Calu3 (cell line): ENCODE measurements around the gene GTPBP4. TPM values are rescaled to one million over a fixed set of nuclear protein-coding genes. Genes with fewer than 3 reads are reported as not detected.

Source experiments
- BruUV-seq: library from RNA; stranded (reverse); fragments of 400-500 nt; replicated peaks from 2 replicates; lab custom pipeline; 2021; lab: Mats Ljungman, UMichigan
- CTCF ChIA-PET: fragments of 300-600 bp; sonication (Branson Sonifier 250); formaldehyde crosslinking; loops from one replicate; lab custom pipeline; 2022; ENCODE audit warnings: antibody characterized with exemption; lab: Charles Lee
- DNase-seq: peaks from one replicate; pipeline ENCODE4 v3.0.0; 2022
- H3K27ac Mint-ChIP-seq: one replicate; pipeline ENCODE4 v1.8.0; 2022; ENCODE audit warnings: mixed read lengths; ENCODE audit not compliant: unreplicated experiment
- H3K27me3 Mint-ChIP-seq: one replicate; pipeline ENCODE4 v1.8.0; 2022; ENCODE audit warnings: mixed read lengths; ENCODE audit not compliant: unreplicated experiment
- H3K36me3 Mint-ChIP-seq: one replicate; pipeline ENCODE4 v1.8.0; 2022; ENCODE audit warnings: mild to moderate bottlenecking, moderate library complexity, mixed read lengths; ENCODE audit not compliant: insufficient read depth, unreplicated experiment
- H3K4me1 Mint-ChIP-seq: one replicate; pipeline ENCODE4 v1.8.0; 2022; ENCODE audit warnings: mild to moderate bottlenecking, low read depth, mixed read lengths; ENCODE audit not compliant: unreplicated experiment
- H3K4me3 Mint-ChIP-seq: one replicate; pipeline ENCODE4 v1.8.0; 2022; ENCODE audit warnings: mild to moderate bottlenecking, low read depth, moderate library complexity, mixed read lengths; ENCODE audit not compliant: unreplicated experiment
- H3K9me3 Mint-ChIP-seq: one replicate; pipeline ENCODE4 v1.8.0; 2022; ENCODE audit warnings: low read depth, mixed read lengths; ENCODE audit not compliant: unreplicated experiment
- intact Hi-C: fragments of 100-400 bp; cut with micrococcal nuclease; formaldehyde crosslinking; loops from one replicate; pipeline ENCODE4 v1.10.0; 2022; ENCODE audit not compliant: unreplicated experiment
- total RNA-seq: library from RNA; stranded (reverse); gene quantifications from 2 replicates; pipeline ENCODE4 v1.2.3, GENCODE V29; 2022
- TF ChIP-seq, protein P1 (sequence below): fragments of 200-600 bp; IDR thresholded peaks from one replicate; pipeline ENCODE4 v1.8.0; 2022; ENCODE audit warnings: antibody characterized with exemption; ENCODE audit not compliant: unreplicated experiment

Gene GTPBP4
- total RNA-seq, 1 experiment from 2014 or later, result 123 TPM

DNA sequence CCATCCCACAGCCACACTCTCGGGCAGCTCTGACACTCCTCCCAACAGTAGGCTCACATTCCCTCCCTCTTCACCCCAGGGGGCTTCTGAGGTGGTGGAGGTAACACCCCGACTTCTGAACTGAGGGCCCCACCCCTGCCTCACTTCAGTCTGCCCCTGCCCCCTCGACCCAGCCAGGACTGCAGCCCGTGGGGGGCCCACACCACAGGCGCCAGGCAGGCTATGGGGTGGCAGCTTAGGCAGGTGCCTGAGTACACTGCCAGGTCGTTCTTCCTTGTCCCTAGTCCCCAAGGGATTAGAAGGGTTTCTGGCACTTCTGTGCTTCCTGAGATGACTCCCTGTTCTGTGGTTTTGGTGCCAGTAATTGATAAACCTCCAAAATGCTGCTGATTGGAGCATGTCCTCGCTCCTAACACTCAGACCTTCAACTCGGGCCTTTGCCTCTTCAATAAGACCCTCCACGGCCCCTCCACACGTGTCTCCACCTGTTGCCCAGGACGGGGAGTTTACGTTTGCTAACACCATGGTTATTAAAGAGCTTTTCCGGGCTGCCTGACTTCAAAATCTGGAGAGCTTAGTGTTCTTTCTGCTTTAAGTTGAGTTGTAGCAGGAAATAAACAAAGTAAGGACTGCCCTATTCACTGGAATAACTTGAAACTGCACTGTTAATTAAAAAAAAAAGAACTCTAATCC lies 33.0 kb upstream of the GTPBP4 start:
- H3K4me1 Mint-ChIP-seq, result no peaks in the 10 kb centered on the region
- CTCF ChIA-PET, result interaction anchor here (0.7 kb wide), 1 partner anchor 886 kb away, joined by 3 read pairs; no protein-coding TSS in a partner anchor
- peaks cover 32% of the 10 kb centered on the region for H3K27me3 Mint-ChIP-seq
- BruUV-seq, result no TSS peak
- no peak overlapping the region for H3K27ac Mint-ChIP-seq
- no peak overlapping the region for H3K4me3 Mint-ChIP-seq
- H3K36me3 Mint-ChIP-seq, result no peaks in the 10 kb centered on the region
- H3K9me3 Mint-ChIP-seq, result peaks cover 5% of the 10 kb centered on the region
- intact Hi-C loops, result no loop called here
- no peak for DNase-seq
- TF ChIP-seq, protein P1, sequence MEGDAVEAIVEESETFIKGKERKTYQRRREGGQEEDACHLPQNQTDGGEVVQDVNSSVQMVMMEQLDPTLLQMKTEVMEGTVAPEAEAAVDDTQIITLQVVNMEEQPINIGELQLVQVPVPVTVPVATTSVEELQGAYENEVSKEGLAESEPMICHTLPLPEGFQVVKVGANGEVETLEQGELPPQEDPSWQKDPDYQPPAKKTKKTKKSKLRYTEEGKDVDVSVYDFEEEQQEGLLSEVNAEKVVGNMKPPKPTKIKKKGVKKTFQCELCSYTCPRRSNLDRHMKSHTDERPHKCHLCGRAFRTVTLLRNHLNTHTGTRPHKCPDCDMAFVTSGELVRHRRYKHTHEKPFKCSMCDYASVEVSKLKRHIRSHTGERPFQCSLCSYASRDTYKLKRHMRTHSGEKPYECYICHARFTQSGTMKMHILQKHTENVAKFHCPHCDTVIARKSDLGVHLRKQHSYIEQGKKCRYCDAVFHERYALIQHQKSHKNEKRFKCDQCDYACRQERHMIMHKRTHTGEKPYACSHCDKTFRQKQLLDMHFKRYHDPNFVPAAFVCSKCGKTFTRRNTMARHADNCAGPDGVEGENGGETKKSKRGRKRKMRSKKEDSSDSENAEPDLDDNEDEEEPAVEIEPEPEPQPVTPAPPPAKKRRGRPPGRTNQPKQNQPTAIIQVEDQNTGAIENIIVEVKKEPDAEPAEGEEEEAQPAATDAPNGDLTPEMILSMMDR, result no peak

DNA sequence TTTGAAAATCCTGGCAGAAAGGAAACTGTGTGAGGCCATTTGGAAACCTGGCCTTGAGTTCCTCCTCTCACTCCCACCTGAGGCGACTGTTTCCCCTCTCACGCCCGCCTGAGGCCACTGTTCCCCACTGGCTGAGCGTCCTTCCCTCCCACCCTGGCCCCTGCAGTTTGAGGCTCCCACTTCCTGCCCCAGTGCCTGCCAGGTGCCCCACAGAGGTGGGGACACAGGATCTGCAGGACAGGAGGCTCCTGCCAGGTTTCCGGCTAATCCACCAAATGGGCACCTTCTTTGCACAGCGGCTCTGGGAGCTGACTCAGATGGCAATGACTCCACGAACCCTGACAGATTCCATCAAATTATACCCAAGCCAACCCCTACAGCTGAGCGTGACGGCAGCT lies 32.4 kb upstream of the GTPBP4 start:
- Mint-ChIP-seq H3K36me3 (no peaks in the 10 kb centered on the region), H3K4me1 (no peaks in the 10 kb centered on the region), H3K27ac (no peak overlapping the region), H3K9me3 (peaks cover 5% of the 10 kb centered on the region), H3K27me3 (peaks cover 32% of the 10 kb centered on the region), H3K4me3 (no peak overlapping the region)
- CTCF ChIA-PET, result no interaction called here
- BruUV-seq, result no TSS peak
- TF ChIP-seq, protein P1, result no peak
- intact Hi-C loops, result no loop called here
- DNase-seq, result no peak

DNA sequence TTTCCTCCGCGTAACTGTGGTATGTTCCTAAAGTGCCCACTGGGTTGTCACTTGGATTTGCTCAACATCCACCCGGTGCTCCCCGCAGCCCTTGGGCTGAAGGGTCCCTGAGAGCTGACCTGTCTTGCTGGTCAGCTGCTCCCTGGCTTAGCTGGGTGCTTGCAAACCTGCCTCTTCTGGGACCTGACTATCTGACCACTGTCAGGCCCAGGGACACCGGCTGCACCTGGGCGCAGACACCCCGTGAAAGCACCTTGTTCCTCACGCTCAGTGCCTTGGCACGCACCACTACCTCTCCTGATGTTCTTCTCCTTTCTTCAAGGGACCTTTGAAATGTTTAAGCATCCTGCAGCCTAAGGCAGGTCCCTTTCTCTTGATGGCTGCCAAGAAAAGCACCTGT lies 30.1 kb upstream of the GTPBP4 start:
- BruUV-seq, result no TSS peak
- Mint-ChIP-seq H3K4me1 (no peaks in the 10 kb centered on the region), H3K27ac (no peak overlapping the region), H3K4me3 (no peak overlapping the region), H3K9me3 (peaks cover 5% of the 10 kb centered on the region), H3K27me3 (peaks cover 32% of the 10 kb centered on the region), H3K36me3 (no peaks in the 10 kb centered on the region)
- DNase-seq, result no peak
- CTCF ChIA-PET, result no interaction called here
- TF ChIP-seq, protein P1, result no peak
- intact Hi-C loops, result no loop called here

DNA sequence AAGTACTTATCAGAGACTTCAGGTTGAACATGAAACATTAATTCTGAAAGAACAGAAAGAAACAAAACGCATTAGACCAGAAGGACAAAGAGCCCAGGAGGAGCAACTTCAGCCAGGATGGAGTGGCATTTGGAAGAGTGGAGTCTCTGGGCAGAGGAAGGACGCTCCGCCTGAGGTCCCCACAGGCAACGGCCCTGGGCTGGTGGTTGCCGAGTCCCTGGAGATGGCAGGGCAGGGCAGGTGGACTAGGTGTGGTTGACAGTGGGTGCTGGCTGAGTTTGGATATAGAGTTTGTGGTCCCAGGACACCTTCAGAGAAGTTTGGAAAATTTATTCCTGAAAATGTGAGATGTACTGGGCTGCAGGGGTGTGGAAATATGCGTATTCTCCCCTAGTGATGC lies 29.4 kb upstream of the GTPBP4 start:
- intact Hi-C loops, result no loop called here
- peaks cover 28% of the 10 kb centered on the region for H3K27me3 Mint-ChIP-seq
- TF ChIP-seq, protein P1, result no peak
- H3K4me3 Mint-ChIP-seq, result no peak overlapping the region
- CTCF ChIA-PET, result no interaction called here
- H3K4me1 Mint-ChIP-seq, result no peaks in the 10 kb centered on the region
- no peaks in the 10 kb centered on the region for H3K36me3 Mint-ChIP-seq
- peaks cover 5% of the 10 kb centered on the region for H3K9me3 Mint-ChIP-seq
- no peak for DNase-seq
- BruUV-seq, result no TSS peak
- H3K27ac Mint-ChIP-seq, result no peak overlapping the region
